Bronchial epithelial cell (primary cell): ENCODE measurements around the gene TIMD4. TPM values are rescaled to one million over a fixed set of nuclear protein-coding genes. Genes with fewer than 3 reads are reported as not detected.
A peak's percentile ranks its signal among the peaks of the same experiment; 100 is the strongest.
"Not testable (repeated sequence)": the region's sequence is repeated elsewhere in the genome, so short reads cannot be mapped to it uniquely, and the experiment has no call there.

Experiments used
- DNase-seq: peaks from one replicate; pipeline ENCODE4 v3.0.0-alpha.2; 2010; ENCODE audit warnings: low read depth
- FAIRE-seq: peaks from 2 replicates; lab custom pipeline; 2011; peaks lifted over from hg19 to GRCh38; lab: Jason Lieb, UNC
- H3K27me3 ChIP-seq: 2 replicates; pipeline ENCODE4 v1.5.1; 2011; ENCODE audit warnings: low read length; ENCODE audit not compliant: control insufficient read depth, insufficient read depth
- H3K36me3 ChIP-seq: 2 replicates; pipeline ENCODE4 v1.5.1; 2011; ENCODE audit warnings: low read length; ENCODE audit not compliant: control insufficient read depth, insufficient read depth
- H3K4me3 ChIP-seq: 2 replicates; pipeline ENCODE4 v1.5.1; 2011; ENCODE audit warnings: mild to moderate bottlenecking, low read depth, low read length, control low read depth
- total RNA-seq: library from RNA; depleted of rRNA; stranded (reverse); fragments of >200 nt; gene quantifications from 2 replicates; pipeline ENCODE4 v1.2.1, GENCODE V29; 2014
- TF ChIP-seq, protein P1 (sequence below): IDR thresholded peaks from 2 replicates; pipeline ENCODE4 v1.5.1; 2011; ENCODE audit warnings: mild to moderate bottlenecking, moderate library complexity, low read length, control low read depth, inconsistent platforms; ENCODE audit not compliant: insufficient read depth, severe bottlenecking

Gene TIMD4
- total RNA-seq, 1 donor from 2014 or later, result not detected

DNA sequence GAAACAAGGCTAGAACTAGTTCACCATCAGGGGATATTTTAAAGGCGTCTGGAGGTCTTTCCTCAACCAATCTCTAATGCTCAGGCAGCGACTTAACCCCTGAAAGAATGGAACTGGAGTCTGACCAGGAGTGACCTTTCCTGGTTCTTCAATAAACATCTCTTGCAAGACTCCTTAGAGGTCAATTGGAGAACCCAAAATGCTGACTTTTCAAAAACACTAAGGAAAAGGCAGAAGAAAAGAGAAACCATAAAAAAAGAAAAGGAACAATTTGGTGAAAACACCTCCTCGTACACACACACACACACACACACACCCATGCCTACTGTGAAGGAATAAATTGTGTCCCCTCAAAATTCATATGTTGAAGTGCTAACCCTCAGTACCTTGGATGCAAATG, 12.3 kb downstream of the TIMD4 start:
- TF ChIP-seq, protein P1, sequence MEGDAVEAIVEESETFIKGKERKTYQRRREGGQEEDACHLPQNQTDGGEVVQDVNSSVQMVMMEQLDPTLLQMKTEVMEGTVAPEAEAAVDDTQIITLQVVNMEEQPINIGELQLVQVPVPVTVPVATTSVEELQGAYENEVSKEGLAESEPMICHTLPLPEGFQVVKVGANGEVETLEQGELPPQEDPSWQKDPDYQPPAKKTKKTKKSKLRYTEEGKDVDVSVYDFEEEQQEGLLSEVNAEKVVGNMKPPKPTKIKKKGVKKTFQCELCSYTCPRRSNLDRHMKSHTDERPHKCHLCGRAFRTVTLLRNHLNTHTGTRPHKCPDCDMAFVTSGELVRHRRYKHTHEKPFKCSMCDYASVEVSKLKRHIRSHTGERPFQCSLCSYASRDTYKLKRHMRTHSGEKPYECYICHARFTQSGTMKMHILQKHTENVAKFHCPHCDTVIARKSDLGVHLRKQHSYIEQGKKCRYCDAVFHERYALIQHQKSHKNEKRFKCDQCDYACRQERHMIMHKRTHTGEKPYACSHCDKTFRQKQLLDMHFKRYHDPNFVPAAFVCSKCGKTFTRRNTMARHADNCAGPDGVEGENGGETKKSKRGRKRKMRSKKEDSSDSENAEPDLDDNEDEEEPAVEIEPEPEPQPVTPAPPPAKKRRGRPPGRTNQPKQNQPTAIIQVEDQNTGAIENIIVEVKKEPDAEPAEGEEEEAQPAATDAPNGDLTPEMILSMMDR, result no peak
- Histone ChIP-seq H3K4me3 (no peak overlapping the region), H3K27me3 (no peaks in the 10 kb centered on the region), H3K36me3 (no peaks in the 10 kb centered on the region)
- DNase-seq (no peak), FAIRE-seq (no peak)

GRCh38 chr5:156949424-156949823, 13.6 kb downstream of the TIMD4 start:
- Histone ChIP-seq H3K27me3 (no peaks in the 10 kb centered on the region), H3K4me3 (no peak overlapping the region), H3K36me3 (no peaks in the 10 kb centered on the region)
- TF ChIP-seq, protein P1, result no peak
- FAIRE-seq, result no peak
- DNase-seq, result no peak

DNA sequence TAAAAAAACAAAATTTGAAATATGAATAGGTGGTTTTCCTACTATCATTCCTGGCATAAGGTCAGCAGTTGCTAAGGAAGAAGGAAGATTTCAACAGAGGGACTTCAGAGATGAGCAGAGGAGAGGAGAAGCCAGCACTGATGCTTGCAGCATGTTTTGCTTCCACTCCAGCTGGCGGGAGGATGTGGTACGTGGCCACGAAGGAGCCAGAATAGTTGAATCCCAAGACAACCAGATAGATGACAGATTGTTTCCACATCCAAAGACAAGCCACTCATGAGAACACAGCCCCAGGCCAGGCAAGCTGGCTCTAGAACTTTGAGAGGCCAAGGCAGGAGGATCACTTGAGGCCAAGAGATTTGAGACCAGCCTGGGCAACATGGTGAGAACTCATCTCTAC, 15.1 kb downstream of the TIMD4 start:
- H3K36me3 ChIP-seq, result no peaks in the 10 kb centered on the region
- H3K27me3 ChIP-seq, result no peaks in the 10 kb centered on the region
- TF ChIP-seq, protein P1, result no peak
- FAIRE-seq (no peak), DNase-seq (no peak)
- H3K4me3 ChIP-seq, result no peak overlapping the region

DNA sequence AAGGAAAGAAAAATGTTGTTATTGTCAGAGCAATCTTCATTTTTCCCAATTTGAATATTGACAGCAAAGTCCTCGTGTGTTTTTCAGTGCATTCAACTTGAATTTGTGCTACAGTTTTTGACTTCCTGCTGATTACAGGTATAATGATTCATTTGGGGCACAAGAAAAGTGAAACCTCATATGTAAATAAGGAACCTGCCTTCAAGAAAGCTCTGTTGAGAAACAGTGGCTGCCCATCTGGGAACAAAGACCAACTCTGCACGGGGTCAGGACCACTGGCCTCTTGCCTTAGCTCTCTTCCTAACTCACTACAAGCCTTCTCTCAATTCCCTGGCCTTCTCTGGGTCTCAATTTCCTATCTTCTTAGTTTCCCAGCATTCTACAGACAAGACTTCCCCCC, 21.0 kb downstream of the TIMD4 start:
- FAIRE-seq (peak; percentile 7), DNase-seq (no peak)
- no peak overlapping the region for H3K4me3 ChIP-seq
- no peaks in the 10 kb centered on the region for H3K27me3 ChIP-seq
- TF ChIP-seq, protein P1, result no peak
- no peaks in the 10 kb centered on the region for H3K36me3 ChIP-seq

DNA sequence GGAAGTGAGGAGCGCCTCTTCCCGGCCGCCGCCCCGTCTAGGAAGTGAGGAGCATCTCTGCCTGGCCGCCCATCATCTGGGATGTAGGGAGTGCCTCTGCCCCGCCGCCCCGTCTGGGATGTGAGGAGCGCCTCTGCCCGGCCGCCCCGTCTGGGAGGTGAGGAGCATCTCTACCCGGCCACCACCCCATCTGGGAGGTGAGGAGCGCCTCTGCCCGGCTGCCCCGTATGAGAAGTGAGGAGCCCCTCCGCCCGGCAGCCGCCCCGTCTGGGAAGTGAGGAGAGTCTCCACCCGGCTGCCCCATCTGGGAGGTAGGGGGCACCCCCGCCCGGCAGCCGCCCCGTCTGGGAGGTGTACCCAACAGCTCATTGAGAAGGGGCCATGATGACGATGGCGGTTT, 22.6 kb downstream of the TIMD4 start:
- not testable (repeated sequence) for FAIRE-seq, DNase-seq, H3K36me3 ChIP-seq, H3K27me3 ChIP-seq, H3K4me3 ChIP-seq

DNA sequence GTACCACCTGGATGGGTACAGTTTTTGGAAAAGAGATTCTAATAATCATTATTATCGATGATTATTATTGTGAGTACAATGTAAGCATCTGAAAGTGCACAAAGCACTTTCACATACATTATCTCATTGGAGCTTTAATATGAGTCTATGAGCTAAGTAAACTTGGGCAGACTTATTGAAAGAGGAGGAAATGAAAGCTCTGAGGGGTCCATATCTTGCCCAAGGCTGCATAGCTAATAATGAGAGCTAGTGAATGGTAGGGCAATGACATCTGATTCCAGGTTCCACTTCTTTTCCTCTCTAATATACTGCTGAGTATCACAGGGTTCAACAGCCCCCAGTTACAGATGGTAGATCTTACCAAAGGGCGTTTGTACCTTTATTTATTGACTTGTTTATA, 26.1 kb downstream of the TIMD4 start:
- DNase-seq (no peak), FAIRE-seq (no peak)
- H3K36me3 ChIP-seq, result no peaks in the 10 kb centered on the region
- no peaks in the 10 kb centered on the region for H3K27me3 ChIP-seq
- no peak overlapping the region for H3K4me3 ChIP-seq
- TF ChIP-seq, protein P1, result no peak
